HepG2 (cell line): ENCODE measurements around the gene FBXW5. TPM values are rescaled to one million over a fixed set of nuclear protein-coding genes. Genes with fewer than 3 reads are reported as not detected.

Experiments
- ATAC-seq: fragments of 200-7000 bp; cut with Tn5 transposase; 3 replicates; pipeline ENCODE4 v1.9.1; 2020; ENCODE audit warnings: mild to moderate bottlenecking, moderate library complexity
- BruUV-seq: library from RNA; stranded (reverse); fragments of 400-500 nt; replicated peaks from 2 replicates; lab custom pipeline; 2021; lab: Mats Ljungman, UMichigan
- CTCF ChIA-PET: fragments of 300-600 bp; formaldehyde crosslinking; extraction: SDS; loops from one replicate; lab custom pipeline; 2021; ENCODE audit warnings: low total read pairs, inconsistent platforms, low intra/inter-chr PET ratio; lab: Yijun Ruan, JAX
- POLR2A ChIA-PET: fragments of 350-600 bp; sonication (Branson Sonifier 250); formaldehyde crosslinking; loops from one replicate; lab custom pipeline; 2020; ENCODE audit warnings: antibody characterized with exemption, inconsistent platforms; lab: Yijun Ruan, JAX
- DNase-seq: peaks from one replicate; pipeline ENCODE4 v3.0.0-alpha.2; 2015; ENCODE audit warnings: low spot score
- FAIRE-seq: peaks from 3 replicates; lab custom pipeline; 2011; peaks lifted over from hg19 to GRCh38; lab: Jason Lieb, UNC
- H2AFZ ChIP-seq: one replicate; pipeline ENCODE4 v1.6.1; 2011; ENCODE audit warnings: low read length, inconsistent platforms
- H3K27ac ChIP-seq: fragments of 300-600 bp; 3 replicates; pipeline ENCODE4 v1.8.0; 2011; ENCODE audit warnings: mixed run types, mild to moderate bottlenecking, mixed read lengths, low read length, inconsistent platforms; ENCODE audit not compliant: insufficient read depth; ENCODE audit errors: extremely low read length
- H3K27me3 ChIP-seq, 2 experiments: fragments of 200-600 bp in 1 of 2; 2 replicates in 1 of 2; 3 replicates in 1 of 2; pipeline versions ENCODE4 v1.6.0 to v1.8.0; 2011; ENCODE audit warnings: low read length in 2 of 2, mild to moderate bottlenecking in 2 of 2, moderate library complexity in 2 of 2, inconsistent platforms in 1 of 2; ENCODE audit not compliant: insufficient read depth in 2 of 2, control insufficient read depth in 1 of 2
- H3K36me3 ChIP-seq, 2 experiments: fragments of 200-600 bp in 1 of 2; replicated peaks in 1 of 2; 2 replicates in 1 of 2; 3 replicates in 1 of 2; pipeline versions ENCODE4 v1.5.1 to v1.8.0; 2011; ENCODE audit warnings: low read length in 2 of 2, inconsistent platforms in 1 of 2; ENCODE audit not compliant: insufficient read depth in 2 of 2, control insufficient read depth in 1 of 2
- H3K4me1 ChIP-seq: 2 replicates; pipeline ENCODE4 v1.5.1; 2012; ENCODE audit warnings: low read length, inconsistent platforms; ENCODE audit not compliant: insufficient read depth
- H3K4me2 ChIP-seq: 2 replicates; pipeline ENCODE4 v1.6.0; 2011; ENCODE audit warnings: low read depth, low read length, inconsistent platforms
- H3K4me3 ChIP-seq, 3 experiments: fragments of 200-600 bp in 1 of 3; sonication (generic), shearing (Covaris generic) in 1 of 3; replicated peaks in 1 of 3; 2 replicates each; pipeline ENCODE4 v1.5.1; 2011 to 2016; ENCODE audit warnings: low read length in 3 of 3, inconsistent platforms in 2 of 3, low read depth in 2 of 3, mild to moderate bottlenecking in 2 of 3, control low read depth in 1 of 3, mixed read lengths in 1 of 3; ENCODE audit not compliant: insufficient read depth in 1 of 3
- H3K79me2 ChIP-seq: one replicate; pipeline ENCODE4 v1.6.1; 2011; ENCODE audit warnings: low read length, inconsistent platforms; ENCODE audit not compliant: insufficient read depth
- H3K9ac ChIP-seq: 2 replicates; pipeline ENCODE4 v1.6.0; 2011; ENCODE audit warnings: mild to moderate bottlenecking, low read depth, low read length, inconsistent platforms; ENCODE audit not compliant: insufficient read depth
- H3K9me3 ChIP-seq: 2 replicates; pipeline ENCODE4 v1.5.1; 2012; ENCODE audit warnings: mild to moderate bottlenecking, low read length
- H4K20me1 ChIP-seq: 2 replicates; pipeline ENCODE4 v1.6.0; 2011; ENCODE audit warnings: inconsistent platforms, mild to moderate bottlenecking, low read length, moderate library complexity; ENCODE audit not compliant: insufficient read depth
- AGO2 ChIP-seq: fragments of 200-400 bp; formaldehyde crosslinking; optimal IDR thresholded peaks from 2 replicates; pipeline ENCODE3; 2017; ENCODE audit warnings: mild to moderate bottlenecking, low read depth, low read length, moderate library complexity
- ELF4 ChIP-seq: sonication (generic); formaldehyde crosslinking; IDR thresholded peaks from 2 replicates; pipeline ENCODE4 v1.5.0; 2020; ENCODE audit warnings: missing genetic modification reagents, mild to moderate bottlenecking, moderate library complexity, borderline replicate concordance
- HNRNPL ChIP-seq: fragments of 200-400 bp; formaldehyde crosslinking; IDR thresholded peaks from 2 replicates; pipeline ENCODE4 v1.6.1; 2017; ENCODE audit warnings: mild to moderate bottlenecking, low read depth, low read length
- HOXA3 ChIP-seq: sonication (generic); formaldehyde crosslinking; IDR thresholded peaks from 2 replicates; pipeline ENCODE4 v1.5.0; 2020; ENCODE audit warnings: missing genetic modification reagents
- RBFOX2 ChIP-seq: fragments of 200-400 bp; formaldehyde crosslinking; IDR thresholded peaks from 2 replicates; pipeline ENCODE4 v1.6.1; 2017; ENCODE audit warnings: low read depth, mild to moderate bottlenecking, low read length
- SNAPC2 ChIP-seq: sonication (generic); formaldehyde crosslinking; IDR thresholded peaks from 2 replicates; pipeline ENCODE4 v1.8.1; 2022; ENCODE audit warnings: mild to moderate bottlenecking, missing genetic modification reagents
- SPEN ChIP-seq: sonication (generic); formaldehyde crosslinking; IDR thresholded peaks from 2 replicates; pipeline ENCODE4 v1.5.1; 2020; ENCODE audit warnings: low read depth, mild to moderate bottlenecking, missing genetic modification reagents
- ZNF264 ChIP-seq: sonication (generic); formaldehyde crosslinking; IDR thresholded peaks from 2 replicates; pipeline ENCODE4 v1.4.0; 2020; ENCODE audit warnings: missing genetic modification reagents
- ZNF44 ChIP-seq: sonication (generic); formaldehyde crosslinking; IDR thresholded peaks from 2 replicates; pipeline ENCODE4 v1.5.1; 2020; ENCODE audit warnings: mild to moderate bottlenecking, missing genetic modification reagents
- ZNF652 ChIP-seq: IDR thresholded peaks from 2 replicates; pipeline ENCODE4 v1.6.1; 2016; ENCODE audit warnings: low read depth, borderline replicate concordance
- ZNF773 ChIP-seq: sonication (generic); formaldehyde crosslinking; IDR thresholded peaks from 2 replicates; pipeline ENCODE4 v1.4.0; 2020; ENCODE audit warnings: missing genetic modification reagents, borderline replicate concordance
- WGBS: methylation state at CpG from one replicate; pipeline ENCODE4 v1.1.6; 2017; ENCODE audit warnings: low lambda C conversion rate; 5-methylcytosine and 5-hydroxymethylcytosine counted together
- in situ Hi-C: cut with HindIII; loops from 2 replicates; pipeline ENCODE4 v1.10.0; 2017; ENCODE audit warnings: low pct_unique_long_range_greater_than_20kb; ENCODE audit not compliant: extremely low pct_ligation_motif_present
- intact Hi-C: fragments of 100-400 bp; cut with micrococcal nuclease; formaldehyde crosslinking; loops from one replicate; pipeline ENCODE4 v1.10.0; 2022; ENCODE audit not compliant: unreplicated experiment
- polyA plus RNA-seq, 8 experiments: library from polyadenylated mRNA; depleted of rRNA in 3 of 8; stranded (reverse) in 7 of 8; unstranded in 1 of 8; fragments of >200 nt; fragmentation: Illumina TruSeq in 4 of 8; extraction: Trizol in 4 of 8; gene quantifications; 2 replicates each; pipeline versions ENCODE4 v1.2.1 to v1.2.3, GENCODE V29; 2011 to 2016; ENCODE audit warnings: low read depth in 4 of 8, missing spikeins in 1 of 8, mixed read lengths in 1 of 8; ENCODE audit not compliant: insufficient read depth in 1 of 8
- total RNA-seq, 5 experiments: library from RNA; depleted of rRNA; stranded (reverse); fragments of >200 nt; fragmentation: Illumina TruSeq; extraction: Trizol; gene quantifications; 2 replicates each; pipeline ENCODE4 v1.2.3, GENCODE V29; 2016; ENCODE audit warnings: low read depth in 1 of 5
- TF ChIP-seq, protein P1 (sequence below): sonication (generic); formaldehyde crosslinking; IDR thresholded peaks from 2 replicates; pipeline ENCODE4 v1.9.0; 2022; ENCODE audit warnings: missing genetic modification reagents, mild to moderate bottlenecking, borderline replicate concordance
- TF ChIP-seq, protein P2 (sequence below): sonication (generic); formaldehyde crosslinking; IDR thresholded peaks from 2 replicates; pipeline ENCODE4 v1.5.1; 2020; ENCODE audit warnings: mild to moderate bottlenecking, missing genetic modification reagents, moderate library complexity

The FBXW5 gene
- total and polyA plus RNA-seq, 2 of the 13 experiments (the other 11 are each of a cell fraction or from before 2014, with no cell fraction given), result 52.0 to 60.4 TPM

DNA sequence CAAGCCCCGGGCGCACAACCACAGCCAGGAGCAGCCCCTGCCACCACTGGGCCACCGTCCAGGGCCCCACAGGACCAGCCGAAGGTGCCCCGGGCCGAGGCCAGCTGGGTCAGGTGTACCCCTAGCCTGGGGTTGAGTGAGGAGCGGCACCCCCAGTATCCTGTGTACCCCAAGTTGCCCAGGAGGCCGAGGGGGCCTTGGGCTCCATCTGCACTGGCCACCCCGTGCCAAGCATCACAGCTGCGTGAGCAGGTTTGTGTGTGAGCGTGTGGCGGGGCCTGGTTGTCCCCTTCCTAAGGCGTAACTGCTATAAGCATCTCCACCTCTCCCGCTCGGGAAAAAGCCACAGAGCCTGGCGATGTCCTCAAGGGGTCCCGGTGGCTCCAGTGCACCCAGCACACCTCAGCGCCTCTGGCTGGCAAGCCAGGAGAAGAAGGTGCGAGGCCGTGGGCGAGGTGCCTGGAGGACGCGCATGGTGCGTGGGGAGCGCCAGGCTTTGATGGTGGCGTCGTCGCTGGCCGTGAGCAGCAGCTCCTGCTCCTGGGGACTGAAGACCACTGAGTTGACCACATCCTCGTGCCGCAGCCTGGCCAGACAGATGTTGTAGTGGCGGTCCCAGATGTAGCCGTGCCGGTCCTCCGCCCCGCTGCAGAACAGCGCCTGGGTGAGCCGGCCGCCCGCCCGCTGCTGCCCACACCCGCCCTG lies 3.9 kb downstream of the FBXW5 start:
- no peak for DNase-seq
- Histone ChIP-seq H2AFZ (no peak overlapping the region), H4K20me1 (no peaks in the 10 kb centered on the region), H3K9me3 (no peaks in the 10 kb centered on the region), H3K4me3 (no peak overlapping the region), H3K9ac (no peak overlapping the region), H3K27me3 (no peaks in the 10 kb centered on the region), H3K4me1 (peaks cover 27% of the 10 kb centered on the region), H3K4me2 (no peak overlapping the region), H3K79me2 (peaks cover 10% of the 10 kb centered on the region), H3K36me3 (peaks cover 8 to 36% of the 10 kb centered on the region in 2 experiments), H3K27ac (no peak overlapping the region)
- in situ Hi-C loops (no loop called here), intact Hi-C loops (no loop called here)
- ChIA-PET CTCF (no interaction called here), POLR2A (no interaction called here)
- 96% methylated on average over 17 of the region's 42 CpGs for WGBS
- TF ChIP-seq ZNF773 (CRISPR knock-in tag) (no peak), HNRNPL (0 out of 2 replicates have a peak, but pooled peaks have one; percentile 16), ELF4 (CRISPR knock-in tag) (no peak), SPEN (CRISPR knock-in tag) (no peak), ZNF44 (CRISPR knock-in tag) (no peak), HOXA3 (peak; percentile 8; the same call in 1 of the 2 replicates), RBFOX2 (peak; percentile 76), ZNF264 (CRISPR knock-in tag) (no peak), AGO2 (peak; percentile 51), SNAPC2 (CRISPR knock-in tag) (no peak), ZNF652 (no peak)
- TF ChIP-seq, protein P1, sequence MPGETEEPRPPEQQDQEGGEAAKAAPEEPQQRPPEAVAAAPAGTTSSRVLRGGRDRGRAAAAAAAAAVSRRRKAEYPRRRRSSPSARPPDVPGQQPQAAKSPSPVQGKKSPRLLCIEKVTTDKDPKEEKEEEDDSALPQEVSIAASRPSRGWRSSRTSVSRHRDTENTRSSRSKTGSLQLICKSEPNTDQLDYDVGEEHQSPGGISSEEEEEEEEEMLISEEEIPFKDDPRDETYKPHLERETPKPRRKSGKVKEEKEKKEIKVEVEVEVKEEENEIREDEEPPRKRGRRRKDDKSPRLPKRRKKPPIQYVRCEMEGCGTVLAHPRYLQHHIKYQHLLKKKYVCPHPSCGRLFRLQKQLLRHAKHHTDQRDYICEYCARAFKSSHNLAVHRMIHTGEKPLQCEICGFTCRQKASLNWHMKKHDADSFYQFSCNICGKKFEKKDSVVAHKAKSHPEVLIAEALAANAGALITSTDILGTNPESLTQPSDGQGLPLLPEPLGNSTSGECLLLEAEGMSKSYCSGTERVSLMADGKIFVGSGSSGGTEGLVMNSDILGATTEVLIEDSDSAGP (CRISPR knock-in tag), result 0 out of 2 replicates have a peak, but pooled peaks have one; percentile 16
- TF ChIP-seq, protein P2, sequence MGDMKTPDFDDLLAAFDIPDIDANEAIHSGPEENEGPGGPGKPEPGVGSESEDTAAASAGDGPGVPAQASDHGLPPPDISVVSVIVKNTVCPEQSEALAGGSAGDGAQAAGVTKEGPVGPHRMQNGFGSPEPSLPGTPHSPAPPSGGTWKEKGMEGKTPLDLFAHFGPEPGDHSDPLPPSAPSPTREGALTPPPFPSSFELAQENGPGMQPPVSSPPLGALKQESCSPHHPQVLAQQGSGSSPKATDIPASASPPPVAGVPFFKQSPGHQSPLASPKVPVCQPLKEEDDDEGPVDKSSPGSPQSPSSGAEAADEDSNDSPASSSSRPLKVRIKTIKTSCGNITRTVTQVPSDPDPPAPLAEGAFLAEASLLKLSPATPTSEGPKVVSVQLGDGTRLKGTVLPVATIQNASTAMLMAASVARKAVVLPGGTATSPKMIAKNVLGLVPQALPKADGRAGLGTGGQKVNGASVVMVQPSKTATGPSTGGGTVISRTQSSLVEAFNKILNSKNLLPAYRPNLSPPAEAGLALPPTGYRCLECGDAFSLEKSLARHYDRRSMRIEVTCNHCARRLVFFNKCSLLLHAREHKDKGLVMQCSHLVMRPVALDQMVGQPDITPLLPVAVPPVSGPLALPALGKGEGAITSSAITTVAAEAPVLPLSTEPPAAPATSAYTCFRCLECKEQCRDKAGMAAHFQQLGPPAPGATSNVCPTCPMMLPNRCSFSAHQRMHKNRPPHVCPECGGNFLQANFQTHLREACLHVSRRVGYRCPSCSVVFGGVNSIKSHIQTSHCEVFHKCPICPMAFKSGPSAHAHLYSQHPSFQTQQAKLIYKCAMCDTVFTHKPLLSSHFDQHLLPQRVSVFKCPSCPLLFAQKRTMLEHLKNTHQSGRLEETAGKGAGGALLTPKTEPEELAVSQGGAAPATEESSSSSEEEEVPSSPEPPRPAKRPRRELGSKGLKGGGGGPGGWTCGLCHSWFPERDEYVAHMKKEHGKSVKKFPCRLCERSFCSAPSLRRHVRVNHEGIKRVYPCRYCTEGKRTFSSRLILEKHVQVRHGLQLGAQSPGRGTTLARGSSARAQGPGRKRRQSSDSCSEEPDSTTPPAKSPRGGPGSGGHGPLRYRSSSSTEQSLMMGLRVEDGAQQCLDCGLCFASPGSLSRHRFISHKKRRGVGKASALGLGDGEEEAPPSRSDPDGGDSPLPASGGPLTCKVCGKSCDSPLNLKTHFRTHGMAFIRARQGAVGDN (CRISPR knock-in tag), result 0 out of 2 replicates have a peak, but pooled peaks have one; percentile 18
- no TSS peak for BruUV-seq
- FAIRE-seq, result no peak
- no peak for ATAC-seq
